WTC11 (cell line): ENCODE data around the gene PRXL2B.

Source experiments
- CREB1 ChIP-seq: sonication (generic); formaldehyde crosslinking; IDR thresholded peaks from 2 replicates; pipeline ENCODE4 v1.8.0; 2023; ENCODE audit warnings: mild to moderate bottlenecking, missing genetic modification reagents
- FOXJ3 ChIP-seq: sonication (generic); formaldehyde crosslinking; IDR thresholded peaks from 2 replicates; pipeline ENCODE4 v1.9.0; 2021; ENCODE audit warnings: missing genetic modification reagents, mild to moderate bottlenecking, borderline replicate concordance
- NFYB ChIP-seq: sonication (generic); formaldehyde crosslinking; conservative IDR thresholded peaks from 2 replicates; pipeline ENCODE4 v1.8.0; 2022; ENCODE audit warnings: low read depth, missing genetic modification reagents
- SMAD4 ChIP-seq: sonication (generic); formaldehyde crosslinking; IDR thresholded peaks from 2 replicates; pipeline ENCODE4 v1.8.0; 2022; ENCODE audit warnings: mild to moderate bottlenecking, missing genetic modification reagents
- SP1 ChIP-seq: sonication (generic); formaldehyde crosslinking; conservative IDR thresholded peaks from 2 replicates; pipeline ENCODE4 v1.8.1; 2022; ENCODE audit warnings: missing genetic modification reagents
- TP53 ChIP-seq: sonication (generic); formaldehyde crosslinking; IDR thresholded peaks from 2 replicates; pipeline ENCODE4 v1.8.1; 2023; ENCODE audit warnings: mild to moderate bottlenecking, missing genetic modification reagents
- TF ChIP-seq, protein P1 (sequence below): fragments of 200-600 bp; IDR thresholded peaks from 2 replicates; pipeline ENCODE4 v1.8.0; 2022; ENCODE audit warnings: antibody characterized with exemption
- TF ChIP-seq, protein P2 (sequence below): sonication (generic); formaldehyde crosslinking; IDR thresholded peaks from 2 replicates; pipeline ENCODE4 v1.8.0; 2022; ENCODE audit warnings: mild to moderate bottlenecking, missing genetic modification reagents
- TF ChIP-seq, protein P3 (sequence below): sonication (generic); formaldehyde crosslinking; IDR thresholded peaks from 2 replicates; pipeline ENCODE4 v1.8.0; 2022; ENCODE audit warnings: mild to moderate bottlenecking, missing genetic modification reagents
- TF ChIP-seq, protein P4 (sequence below): sonication (generic); formaldehyde crosslinking; IDR thresholded peaks from 2 replicates; pipeline ENCODE4 v1.8.0; 2023; ENCODE audit warnings: missing genetic modification reagents
- TF ChIP-seq, protein P5 (sequence below): sonication (generic); formaldehyde crosslinking; IDR thresholded peaks from 2 replicates; pipeline ENCODE4 v1.8.0; 2022; ENCODE audit warnings: mild to moderate bottlenecking, missing genetic modification reagents
- TF ChIP-seq, protein P6 (sequence below): sonication (generic); formaldehyde crosslinking; IDR thresholded peaks from 2 replicates; pipeline ENCODE4 v1.8.1; 2022; ENCODE audit warnings: missing genetic modification reagents, borderline replicate concordance
- TF ChIP-seq, protein P7 (sequence below): sonication (generic); formaldehyde crosslinking; IDR thresholded peaks from 2 replicates; pipeline ENCODE4 v1.8.0; 2022; ENCODE audit warnings: mild to moderate bottlenecking, missing genetic modification reagents

DNA sequence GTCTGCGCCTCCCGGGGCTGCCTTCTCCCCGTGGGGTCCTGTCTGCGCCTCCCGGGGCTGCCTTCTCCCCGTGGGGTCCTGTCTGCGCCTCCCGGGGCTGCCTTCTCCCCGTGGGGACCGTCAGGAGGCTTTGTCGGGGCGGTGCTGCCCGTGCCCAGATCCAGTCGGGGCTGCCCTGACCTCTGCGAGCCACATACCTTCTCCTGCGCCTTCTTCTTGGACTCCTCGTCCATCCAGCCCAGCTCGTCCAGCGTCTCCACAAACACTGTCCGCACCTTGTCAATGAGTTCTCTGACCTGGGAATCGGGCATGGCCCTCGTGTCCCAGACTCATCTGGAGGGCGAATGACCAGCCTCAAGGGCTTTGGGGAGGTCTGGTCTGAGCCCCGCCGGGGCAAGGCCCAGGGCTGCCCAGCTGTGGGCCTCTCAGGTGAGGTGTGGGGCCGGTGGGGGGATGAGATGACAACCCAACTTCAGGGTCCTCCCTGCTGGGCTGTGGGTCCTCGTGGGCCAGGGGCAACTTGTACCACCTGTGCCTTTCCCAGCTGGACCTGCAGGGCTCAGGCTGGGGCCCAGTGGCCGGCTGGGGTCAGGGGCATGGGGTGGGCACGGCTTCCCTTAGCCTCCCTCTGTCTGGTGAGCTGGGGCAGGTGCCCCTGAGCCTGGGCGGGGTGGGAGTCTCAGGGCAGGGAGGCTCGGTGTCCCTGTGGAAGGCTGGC, 9.4 kb downstream of the PRXL2B start:
- TF ChIP-seq, protein P1, sequence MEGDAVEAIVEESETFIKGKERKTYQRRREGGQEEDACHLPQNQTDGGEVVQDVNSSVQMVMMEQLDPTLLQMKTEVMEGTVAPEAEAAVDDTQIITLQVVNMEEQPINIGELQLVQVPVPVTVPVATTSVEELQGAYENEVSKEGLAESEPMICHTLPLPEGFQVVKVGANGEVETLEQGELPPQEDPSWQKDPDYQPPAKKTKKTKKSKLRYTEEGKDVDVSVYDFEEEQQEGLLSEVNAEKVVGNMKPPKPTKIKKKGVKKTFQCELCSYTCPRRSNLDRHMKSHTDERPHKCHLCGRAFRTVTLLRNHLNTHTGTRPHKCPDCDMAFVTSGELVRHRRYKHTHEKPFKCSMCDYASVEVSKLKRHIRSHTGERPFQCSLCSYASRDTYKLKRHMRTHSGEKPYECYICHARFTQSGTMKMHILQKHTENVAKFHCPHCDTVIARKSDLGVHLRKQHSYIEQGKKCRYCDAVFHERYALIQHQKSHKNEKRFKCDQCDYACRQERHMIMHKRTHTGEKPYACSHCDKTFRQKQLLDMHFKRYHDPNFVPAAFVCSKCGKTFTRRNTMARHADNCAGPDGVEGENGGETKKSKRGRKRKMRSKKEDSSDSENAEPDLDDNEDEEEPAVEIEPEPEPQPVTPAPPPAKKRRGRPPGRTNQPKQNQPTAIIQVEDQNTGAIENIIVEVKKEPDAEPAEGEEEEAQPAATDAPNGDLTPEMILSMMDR = no peak
- TF ChIP-seq SMAD4 (CRISPR knock-in tag) (no peak), SP1 (CRISPR knock-in tag) (no peak), FOXJ3 (no peak), NFYB (no peak), TP53 (no peak), CREB1 (CRISPR knock-in tag) (no peak)
- TF ChIP-seq, protein P2, sequence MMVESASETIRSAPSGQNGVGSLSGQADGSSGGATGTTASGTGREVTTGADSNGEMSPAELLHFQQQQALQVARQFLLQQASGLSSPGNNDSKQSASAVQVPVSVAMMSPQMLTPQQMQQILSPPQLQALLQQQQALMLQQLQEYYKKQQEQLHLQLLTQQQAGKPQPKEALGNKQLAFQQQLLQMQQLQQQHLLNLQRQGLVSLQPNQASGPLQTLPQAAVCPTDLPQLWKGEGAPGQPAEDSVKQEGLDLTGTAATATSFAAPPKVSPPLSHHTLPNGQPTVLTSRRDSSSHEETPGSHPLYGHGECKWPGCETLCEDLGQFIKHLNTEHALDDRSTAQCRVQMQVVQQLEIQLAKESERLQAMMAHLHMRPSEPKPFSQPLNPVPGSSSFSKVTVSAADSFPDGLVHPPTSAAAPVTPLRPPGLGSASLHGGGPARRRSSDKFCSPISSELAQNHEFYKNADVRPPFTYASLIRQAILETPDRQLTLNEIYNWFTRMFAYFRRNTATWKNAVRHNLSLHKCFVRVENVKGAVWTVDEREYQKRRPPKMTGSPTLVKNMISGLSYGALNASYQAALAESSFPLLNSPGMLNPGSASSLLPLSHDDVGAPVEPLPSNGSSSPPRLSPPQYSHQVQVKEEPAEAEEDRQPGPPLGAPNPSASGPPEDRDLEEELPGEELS (CRISPR knock-in tag) = no peak
- TF ChIP-seq, protein P3, sequence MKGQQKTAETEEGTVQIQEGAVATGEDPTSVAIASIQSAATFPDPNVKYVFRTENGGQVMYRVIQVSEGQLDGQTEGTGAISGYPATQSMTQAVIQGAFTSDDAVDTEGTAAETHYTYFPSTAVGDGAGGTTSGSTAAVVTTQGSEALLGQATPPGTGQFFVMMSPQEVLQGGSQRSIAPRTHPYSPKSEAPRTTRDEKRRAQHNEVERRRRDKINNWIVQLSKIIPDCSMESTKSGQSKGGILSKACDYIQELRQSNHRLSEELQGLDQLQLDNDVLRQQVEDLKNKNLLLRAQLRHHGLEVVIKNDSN (CRISPR knock-in tag) = no peak
- TF ChIP-seq, protein P4, sequence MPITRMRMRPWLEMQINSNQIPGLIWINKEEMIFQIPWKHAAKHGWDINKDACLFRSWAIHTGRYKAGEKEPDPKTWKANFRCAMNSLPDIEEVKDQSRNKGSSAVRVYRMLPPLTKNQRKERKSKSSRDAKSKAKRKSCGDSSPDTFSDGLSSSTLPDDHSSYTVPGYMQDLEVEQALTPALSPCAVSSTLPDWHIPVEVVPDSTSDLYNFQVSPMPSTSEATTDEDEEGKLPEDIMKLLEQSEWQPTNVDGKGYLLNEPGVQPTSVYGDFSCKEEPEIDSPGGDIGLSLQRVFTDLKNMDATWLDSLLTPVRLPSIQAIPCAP (CRISPR knock-in tag) = no peak
- TF ChIP-seq, protein P5, sequence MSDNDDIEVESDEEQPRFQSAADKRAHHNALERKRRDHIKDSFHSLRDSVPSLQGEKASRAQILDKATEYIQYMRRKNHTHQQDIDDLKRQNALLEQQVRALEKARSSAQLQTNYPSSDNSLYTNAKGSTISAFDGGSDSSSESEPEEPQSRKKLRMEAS = no peak
- TF ChIP-seq, protein P6, sequence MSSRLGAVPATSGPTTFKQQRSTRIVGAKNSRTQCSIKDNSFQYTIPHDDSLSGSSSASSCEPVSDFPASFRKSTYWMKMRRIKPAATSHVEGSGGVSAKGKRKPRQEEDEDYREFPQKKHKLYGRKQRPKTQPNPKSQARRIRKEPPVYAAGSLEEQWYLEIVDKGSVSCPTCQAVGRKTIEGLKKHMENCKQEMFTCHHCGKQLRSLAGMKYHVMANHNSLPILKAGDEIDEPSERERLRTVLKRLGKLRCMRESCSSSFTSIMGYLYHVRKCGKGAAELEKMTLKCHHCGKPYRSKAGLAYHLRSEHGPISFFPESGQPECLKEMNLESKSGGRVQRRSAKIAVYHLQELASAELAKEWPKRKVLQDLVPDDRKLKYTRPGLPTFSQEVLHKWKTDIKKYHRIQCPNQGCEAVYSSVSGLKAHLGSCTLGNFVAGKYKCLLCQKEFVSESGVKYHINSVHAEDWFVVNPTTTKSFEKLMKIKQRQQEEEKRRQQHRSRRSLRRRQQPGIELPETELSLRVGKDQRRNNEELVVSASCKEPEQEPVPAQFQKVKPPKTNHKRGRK (CRISPR knock-in tag) = no peak
- TF ChIP-seq, protein P7, sequence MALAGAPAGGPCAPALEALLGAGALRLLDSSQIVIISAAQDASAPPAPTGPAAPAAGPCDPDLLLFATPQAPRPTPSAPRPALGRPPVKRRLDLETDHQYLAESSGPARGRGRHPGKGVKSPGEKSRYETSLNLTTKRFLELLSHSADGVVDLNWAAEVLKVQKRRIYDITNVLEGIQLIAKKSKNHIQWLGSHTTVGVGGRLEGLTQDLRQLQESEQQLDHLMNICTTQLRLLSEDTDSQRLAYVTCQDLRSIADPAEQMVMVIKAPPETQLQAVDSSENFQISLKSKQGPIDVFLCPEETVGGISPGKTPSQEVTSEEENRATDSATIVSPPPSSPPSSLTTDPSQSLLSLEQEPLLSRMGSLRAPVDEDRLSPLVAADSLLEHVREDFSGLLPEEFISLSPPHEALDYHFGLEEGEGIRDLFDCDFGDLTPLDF = no peak
